SK-N-MC (cell line): ENCODE measurements around the gene NOS3.

Experiments
- DNase-seq: peaks from one replicate; pipeline ENCODE4 v3.0.0-alpha.2; 2011; ENCODE audit warnings: low read depth, low spot score
- H3K27ac ChIP-seq: fragments of 200-600 bp; sonication (generic); 2 replicates; pipeline ENCODE4 v1.5.1; 2016; ENCODE audit warnings: mixed run types
- H3K36me3 ChIP-seq: fragments of 200-600 bp; sonication (generic); 2 replicates; pipeline ENCODE4 v1.6.1; 2017; ENCODE audit warnings: antibody characterized with exemption, low read length, mixed read lengths; ENCODE audit not compliant: insufficient read depth
- H3K4me3 ChIP-seq: fragments of 200-600 bp; sonication (generic); 2 replicates; pipeline ENCODE4 v1.5.1; 2016
- H3K9ac ChIP-seq: fragments of 200-600 bp; sonication (generic); 2 replicates; pipeline ENCODE4 v1.8.0; 2017; ENCODE audit warnings: mixed run types, mixed read lengths; ENCODE audit not compliant: insufficient read length
- H3K9me3 ChIP-seq: fragments of 200-600 bp; sonication (generic); 2 replicates; pipeline ENCODE4 v1.6.1; 2017; ENCODE audit warnings: low read depth, mild to moderate bottlenecking, antibody characterized with exemption, low read length, moderate library complexity, mixed read lengths
- EZH2 ChIP-seq: fragments of 200-600 bp; sonication (generic); IDR thresholded peaks from one replicate; pipeline ENCODE4 v1.6.1; 2017; ENCODE audit warnings: antibody characterized with exemption
- FOXP2 ChIP-seq: optimal IDR thresholded peaks from 2 replicates; pipeline ENCODE3; 2011; ENCODE audit warnings: mild to moderate bottlenecking, moderate library complexity; ENCODE audit not compliant: insufficient read depth; ENCODE audit errors: extremely low read length, control extremely low read depth
- POLR2AphosphoS5 ChIP-seq: IDR thresholded peaks from 2 replicates; pipeline ENCODE4 v1.6.1; 2012; ENCODE audit warnings: mild to moderate bottlenecking, low read depth, low read length, borderline replicate concordance

Gene NOS3

DNA sequence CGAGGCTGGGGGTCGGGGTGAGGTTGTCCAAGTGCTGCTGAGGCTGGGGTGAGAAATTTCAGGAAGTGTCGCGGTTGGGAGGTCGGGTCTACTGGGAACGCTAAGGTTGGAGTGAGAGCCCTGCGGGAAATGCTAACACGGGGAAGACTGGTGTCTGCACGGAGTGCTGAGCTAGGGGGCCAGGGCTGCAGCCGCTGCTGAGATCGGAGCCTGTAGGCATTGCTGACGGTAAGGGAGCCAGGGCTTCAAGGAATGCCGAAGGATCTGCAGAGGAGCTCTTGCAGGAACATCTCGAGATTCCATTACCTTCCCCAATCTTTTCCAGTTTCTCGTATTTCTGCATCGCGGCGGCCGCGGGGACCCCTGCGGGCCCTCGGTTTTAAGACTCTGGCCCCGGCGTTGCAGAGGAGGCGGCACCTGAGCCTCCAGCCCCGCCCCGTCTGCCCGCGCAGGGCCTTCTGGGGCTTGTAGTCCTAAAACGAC lies 66.7 kb downstream of the NOS3 start, which contains the start of gene CDK5:
Gene CDK5 (minus strand): TSS at position 392 of the 483 bp plus-strand sequence. CDS start 49 bp downstream, at position 343.
- Histone ChIP-seq H3K27ac (peak within 1 kb of the TSS; percentile 89), H3K9ac (peak within 1 kb of the TSS; percentile 73), H3K36me3 (peaks cover 2% of the 10 kb centered on the region; the same call in 1 of the 2 replicates), H3K4me3 (peak within 1 kb of the TSS; percentile 94), H3K9me3 (no peaks in the 10 kb centered on the region)
- TF ChIP-seq FOXP2 (no peak), EZH2 (no peak), POLR2AphosphoS5 (no peak)
- DNase-seq, result no peak

DNA sequence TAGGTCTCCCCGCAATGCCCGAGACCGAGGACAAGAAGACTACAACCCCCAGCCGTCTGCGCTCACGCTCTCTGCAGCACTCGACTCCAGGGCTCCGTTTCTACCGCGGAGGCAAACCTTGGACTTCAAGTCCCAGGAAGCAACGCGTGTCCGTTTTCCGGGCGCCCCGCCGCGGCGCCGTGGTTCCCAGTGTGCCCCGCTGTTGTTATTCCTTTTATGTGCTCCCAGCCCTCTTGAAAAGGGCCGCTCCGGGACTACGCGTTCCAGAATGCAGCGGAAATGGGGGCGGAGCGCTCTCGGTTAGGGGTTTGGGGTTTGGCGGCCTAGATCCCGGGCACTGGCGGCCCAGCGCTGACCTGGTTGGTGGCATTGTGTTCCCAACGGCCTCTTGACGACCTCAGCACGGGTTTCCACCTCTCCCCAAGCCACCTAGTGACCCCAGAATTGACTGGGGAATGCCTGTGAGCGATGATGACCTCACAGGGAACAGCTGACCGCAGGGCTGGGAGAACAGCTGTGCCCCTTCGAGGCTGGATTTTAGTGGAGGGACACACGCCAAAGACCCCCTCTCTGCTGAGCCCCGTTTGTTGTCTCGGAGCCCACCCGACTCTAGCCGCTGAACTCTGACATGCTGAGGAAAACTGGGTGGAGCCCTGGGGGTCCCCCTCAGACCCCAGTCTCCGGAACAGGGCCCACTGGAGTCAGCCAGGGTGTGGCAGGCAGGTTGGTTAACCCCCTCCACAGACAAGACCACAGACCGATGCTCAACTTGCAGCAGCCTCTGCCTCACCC lies 67.4 kb downstream of the NOS3 start:
- H3K27ac ChIP-seq, result peak overlapping the region; percentile 89
- TF ChIP-seq EZH2 (no peak), FOXP2 (peak; percentile 83), POLR2AphosphoS5 (peak; percentile 54)
- peaks cover 5% of the 10 kb centered on the region; the same call in 1 of the 2 replicates for H3K36me3 ChIP-seq

DNA sequence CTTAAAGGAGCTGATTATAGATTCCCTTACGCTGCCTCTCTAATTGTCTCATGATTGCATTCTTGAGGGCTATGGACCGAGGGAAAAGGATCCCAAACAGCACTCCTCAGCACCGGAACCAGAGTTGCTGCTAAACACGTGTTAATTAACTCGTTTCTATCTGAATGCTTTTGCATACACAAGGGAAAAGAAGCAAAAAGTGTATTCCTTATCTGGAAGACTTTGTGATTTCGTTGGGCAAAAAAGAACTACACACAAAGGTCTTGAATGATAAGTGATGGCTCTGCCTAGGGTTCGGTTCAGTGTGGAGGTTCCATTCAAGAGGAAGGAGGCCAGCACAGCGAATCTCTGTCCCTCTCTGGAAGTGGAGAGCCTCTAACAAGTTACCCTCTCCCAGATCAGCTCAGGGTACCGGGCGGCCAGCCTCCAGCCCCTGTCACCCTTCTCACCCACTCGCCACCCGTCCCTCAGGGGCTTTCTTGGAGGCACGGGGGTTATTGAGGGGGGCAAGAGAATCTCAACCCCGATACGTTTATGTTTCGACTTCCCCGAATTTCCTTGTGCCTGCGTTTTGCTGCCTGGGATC lies 68.1 kb downstream of the NOS3 start:
- Histone ChIP-seq H3K36me3 (peaks cover 5% of the 10 kb centered on the region; the same call in 1 of the 2 replicates), H3K9me3 (no peaks in the 10 kb centered on the region), H3K4me3 (peak overlapping the region; percentile 94), H3K9ac (peak overlapping the region; percentile 73), H3K27ac (peak overlapping the region; percentile 89)
- DNase-seq, result no peak
- 0 out of 2 replicates have a peak, but pooled peaks have one; percentile 43 for TF ChIP-seq POLR2AphosphoS5
- TF ChIP-seq EZH2, result no peak

More for the DNA sequence above, 67.4 kb downstream of the NOS3 start:
- Histone ChIP-seq H3K9me3 (no peaks in the 10 kb centered on the region), H3K4me3 (peak overlapping the region; percentile 94), H3K9ac (peak overlapping the region; percentile 73)
- DNase-seq, result peak; percentile 98

DNA sequence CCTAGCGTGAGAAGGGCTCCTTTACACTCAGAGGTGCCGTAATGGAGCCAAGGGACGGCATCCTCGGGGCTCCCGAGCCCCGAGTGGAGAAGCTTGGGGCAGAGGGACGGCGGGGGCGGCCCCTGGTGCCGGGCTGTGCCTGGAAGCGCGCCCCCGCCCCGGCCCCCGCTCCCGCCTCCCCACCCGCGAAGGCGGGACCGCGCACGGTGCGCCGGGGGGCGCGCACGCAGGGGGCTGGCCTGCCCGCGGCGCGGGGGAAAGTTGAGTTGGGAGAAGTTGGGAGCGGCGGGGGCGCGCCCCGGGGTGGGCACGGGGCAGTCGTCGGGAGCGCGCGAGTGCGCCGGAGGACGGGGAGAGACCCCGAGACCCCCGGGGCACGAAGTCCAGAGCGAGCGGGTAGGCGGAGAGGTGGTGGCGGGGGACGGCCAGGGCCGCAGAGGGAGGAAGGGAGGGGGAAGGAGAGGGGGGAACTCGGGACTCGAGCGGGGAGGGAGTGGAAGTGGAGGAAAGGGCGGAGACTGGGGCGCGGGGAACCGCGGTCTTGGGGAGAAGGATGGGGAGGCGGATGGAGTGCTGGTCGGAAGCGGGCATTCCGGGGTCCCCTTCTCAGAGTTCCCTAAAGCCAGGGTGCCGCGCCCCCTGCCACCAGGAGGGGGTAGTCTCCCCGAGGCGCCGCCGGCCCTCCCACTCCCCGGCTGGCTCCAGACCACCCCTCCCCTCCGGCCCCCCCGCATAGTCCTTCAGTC lies 68.7 kb downstream of the NOS3 start, which contains the start of gene SLC4A2:
Gene SLC4A2 (plus strand): TSS at position 223 of the 746 bp plus-strand sequence. CDS start 2,399 bp downstream, outside the sequence.
- Histone ChIP-seq H3K36me3 (peaks cover 8% of the 10 kb centered on the region; the same call in 1 of the 2 replicates), H3K9ac (peak within 1 kb of the TSS; percentile 73), H3K9me3 (no peaks in the 10 kb centered on the region), H3K27ac (peak within 1 kb of the TSS; percentile 89), H3K4me3 (peak within 1 kb of the TSS; percentile 94)
- DNase-seq, result no peak
- TF ChIP-seq EZH2, result no peak
- TF ChIP-seq POLR2AphosphoS5, result peak; percentile 29; the same call in 1 of the 2 replicates

DNA sequence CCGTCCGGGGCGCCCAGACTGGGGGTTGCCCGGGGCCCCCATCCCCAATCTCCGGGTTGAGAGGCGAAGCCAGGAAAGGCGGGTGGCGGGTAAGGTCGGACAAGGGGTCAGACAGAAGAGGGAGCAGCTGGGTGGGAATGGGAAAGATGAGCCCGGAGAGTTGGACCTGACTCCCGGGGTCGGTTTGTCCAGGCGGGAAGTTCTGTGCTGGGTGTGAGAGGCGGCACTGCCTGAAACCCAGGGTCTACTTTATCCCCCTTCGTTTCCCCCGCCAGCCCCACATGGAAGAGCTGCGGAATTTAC lies 69.2 kb downstream of the NOS3 start:
- peak overlapping the region; percentile 73 for H3K9ac ChIP-seq
- no peak for DNase-seq
- H3K36me3 ChIP-seq, result peaks cover 13% of the 10 kb centered on the region; the same call in 1 of the 2 replicates
- no peak overlapping the region for H3K27ac ChIP-seq
- H3K4me3 ChIP-seq, result peak overlapping the region; percentile 94
- TF ChIP-seq EZH2, result no peak
- no peak for TF ChIP-seq FOXP2
- no peak for TF ChIP-seq POLR2AphosphoS5
- H3K9me3 ChIP-seq, result no peaks in the 10 kb centered on the region

DNA sequence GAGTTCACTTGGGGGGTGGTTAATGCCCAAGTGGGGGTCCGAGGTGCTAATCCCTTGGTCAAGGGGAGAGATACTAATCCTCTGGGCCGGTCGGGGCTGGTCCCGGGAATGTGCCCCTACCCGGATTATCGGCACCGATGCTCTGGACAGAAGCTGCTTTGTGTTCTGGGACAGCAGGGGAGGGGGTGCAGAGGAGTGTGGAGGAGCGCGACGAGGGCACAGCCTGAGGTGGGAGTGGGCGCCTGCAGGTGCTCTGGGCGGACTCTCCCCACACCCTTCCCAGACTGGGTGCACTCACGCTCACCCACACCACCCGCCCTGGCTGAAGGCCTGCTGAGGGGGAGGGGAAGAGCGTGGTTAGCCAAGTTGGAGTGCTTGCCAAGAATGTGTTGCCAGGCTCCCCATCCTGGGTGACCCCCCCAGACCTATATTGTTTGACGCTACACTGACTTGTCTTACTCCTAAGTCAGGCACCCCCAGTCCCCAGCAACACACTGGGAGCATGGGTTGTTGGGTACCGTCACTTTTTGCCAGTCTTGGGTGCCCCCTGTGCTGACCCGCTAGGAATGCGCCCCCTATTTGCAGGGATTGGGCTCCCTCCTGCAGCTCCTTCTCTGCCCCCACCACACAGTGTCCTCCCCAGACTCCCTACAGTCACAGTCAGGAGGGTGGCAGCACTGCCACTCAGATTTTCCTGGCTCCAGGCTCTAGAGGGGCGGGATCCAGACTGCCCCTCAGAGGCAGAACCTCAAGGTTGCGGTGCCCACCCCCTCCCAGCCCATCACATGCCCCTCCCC lies 69.8 kb downstream of the NOS3 start:
- Histone ChIP-seq H3K9ac (peak overlapping the region; percentile 73), H3K27ac (no peak overlapping the region), H3K9me3 (no peaks in the 10 kb centered on the region), H3K36me3 (peaks cover 18% of the 10 kb centered on the region; the same call in 1 of the 2 replicates), H3K4me3 (peak overlapping the region; percentile 94)
- no peak for DNase-seq
- TF ChIP-seq POLR2AphosphoS5 (no peak), FOXP2 (no peak), EZH2 (no peak)

- H3K36me3 ChIP-seq, result peaks cover 18% of the 10 kb centered on the region; the same call in 1 of the 2 replicates
- peak overlapping the region; percentile 94 for H3K4me3 ChIP-seq
- H3K27ac ChIP-seq, result peak overlapping the region; percentile 74
- TF ChIP-seq POLR2AphosphoS5, result peak; percentile 62; the same call in 1 of the 2 replicates
- no peak for TF ChIP-seq EZH2
- no peak overlapping the region for H3K9ac ChIP-seq
- H3K9me3 ChIP-seq, result no peaks in the 10 kb centered on the region
- DNase-seq, result no peak
Measured at GRCh38 chr7:151061213-151062110, 70.6 kb downstream of the NOS3 start.
